Measurements from ENCODE around the gene PPP1R13B. TPM values are rescaled to one million over a fixed set of nuclear protein-coding genes. Genes with fewer than 3 reads are reported as not detected.
A peak's percentile ranks its signal among the peaks of the same experiment; 100 is the strongest.

PPP1R13B gene
- total RNA-seq, 1 donor, result 7.3 TPM

GRCh38 chr14:103775506-103775905 is 71.9 kb downstream of the PPP1R13B start:
- TF ChIP-seq CTCF (IDR thresholded peaks at IDR 0.05; ENCODE audit: insufficient read depth, low read depth, low read length), result no peak
- no peak for DNase-seq (ENCODE audit: low read depth)
- no peak overlapping the region for H3K4me3 ChIP-seq (ENCODE audit: low read depth, low read length)

DNA sequence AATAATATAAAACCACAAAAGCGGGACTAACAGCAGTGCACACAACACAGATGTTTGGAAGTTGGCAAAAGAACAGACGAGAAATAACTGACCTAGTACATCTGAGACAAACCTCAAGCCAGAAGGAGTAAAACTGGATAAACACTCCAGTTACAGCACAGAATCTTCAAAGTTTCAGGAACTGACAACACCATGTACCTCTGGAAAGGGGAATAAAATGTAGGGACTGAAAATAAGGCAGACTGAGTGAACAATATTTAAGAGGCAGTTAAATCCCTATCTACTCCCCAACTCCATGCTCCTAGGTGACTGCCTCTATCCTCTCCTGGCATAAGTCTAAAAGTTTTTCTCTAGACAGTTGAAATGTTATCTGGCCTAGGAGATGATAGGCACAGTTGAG is 73.9 kb downstream of the PPP1R13B start:
- no peak for TF ChIP-seq CTCF (IDR thresholded peaks at IDR 0.05; ENCODE audit: insufficient read depth, low read depth, low read length)
- DNase-seq (ENCODE audit: low read depth), result no peak
- no peak overlapping the region for H3K4me3 ChIP-seq (ENCODE audit: low read depth, low read length)

DNA sequence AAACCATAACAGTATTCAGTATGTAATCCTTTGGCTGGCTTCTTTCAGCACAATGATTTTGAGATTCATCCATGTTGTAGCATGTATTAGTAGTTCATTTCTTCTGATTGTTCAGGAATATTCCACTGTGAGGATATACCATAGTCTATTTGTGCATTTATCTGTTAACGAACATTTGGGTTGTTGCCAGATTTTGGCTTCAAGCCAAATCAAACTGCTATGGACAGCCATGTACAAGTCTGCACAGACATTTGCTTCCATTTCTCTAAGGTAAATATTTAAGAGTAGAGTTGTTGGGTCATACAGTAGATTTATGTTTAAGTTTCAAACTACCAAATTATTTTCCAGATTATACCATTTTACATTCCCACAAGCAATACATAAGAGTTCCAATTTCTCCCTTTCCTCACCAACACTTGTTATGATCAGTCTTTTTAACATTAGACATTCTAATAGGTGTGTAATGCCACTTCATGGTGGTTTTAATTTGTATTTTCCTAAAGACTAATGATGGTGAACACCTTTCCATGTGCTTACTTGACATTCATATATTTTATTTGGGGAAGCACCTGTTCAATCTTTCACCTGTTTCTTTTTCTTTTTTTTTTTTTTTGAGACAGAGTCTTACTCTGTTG is 75.2 kb downstream of the PPP1R13B start:
- no peak for DNase-seq (ENCODE audit: low read depth)
- no peak for TF ChIP-seq CTCF (IDR thresholded peaks at IDR 0.05; ENCODE audit: insufficient read depth, low read depth, low read length)
- H3K4me3 ChIP-seq (ENCODE audit: low read depth, low read length), result no peak overlapping the region

- TF ChIP-seq CTCF (IDR thresholded peaks at IDR 0.05; ENCODE audit: insufficient read depth, low read depth, low read length), result no peak
- H3K4me3 ChIP-seq (ENCODE audit: low read depth, low read length), result no peak overlapping the region
- no peak for DNase-seq (ENCODE audit: low read depth)
These were observed 76.5 kb downstream of the PPP1R13B start for GRCh38 chr14:103770902-103771301.

- H3K4me3 ChIP-seq (ENCODE audit: low read depth, low read length), result no peak overlapping the region
- no peak for DNase-seq (ENCODE audit: low read depth)
- no peak for TF ChIP-seq CTCF (IDR thresholded peaks at IDR 0.05; ENCODE audit: insufficient read depth, low read depth, low read length)
These were observed 76.9 kb downstream of the PPP1R13B start for GRCh38 chr14:103770500-103770899.

DNA sequence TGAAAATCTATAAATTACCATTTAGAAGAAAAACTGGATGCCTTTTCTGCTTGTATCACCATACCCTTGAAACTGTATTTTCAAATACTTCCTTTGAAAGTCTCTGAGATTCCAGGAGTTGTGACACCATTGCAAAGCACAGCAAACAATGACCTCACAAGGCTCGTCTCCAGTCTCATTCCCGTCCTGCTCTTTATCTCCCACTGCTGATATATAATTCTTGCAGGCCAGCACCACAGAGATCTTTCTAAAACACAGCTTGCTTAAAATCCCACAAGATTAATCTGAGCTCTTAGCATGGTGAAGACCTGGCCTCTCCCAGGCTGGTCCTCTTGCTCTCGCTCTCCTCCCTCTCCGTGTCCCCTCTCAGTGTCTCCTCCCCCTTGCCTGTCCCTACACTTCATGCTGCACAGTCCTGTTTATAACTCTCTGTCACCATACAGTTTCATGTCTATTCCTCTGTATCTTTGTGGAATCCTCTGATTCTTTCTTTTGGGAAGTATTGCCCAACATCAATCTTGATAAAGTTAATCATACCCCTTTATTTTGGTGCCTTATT is 80.0 kb downstream of the PPP1R13B start:
- no peak for TF ChIP-seq CTCF (IDR thresholded peaks at IDR 0.05; ENCODE audit: insufficient read depth, low read depth, low read length)
- peak; percentile 32 for DNase-seq (ENCODE audit: low read depth)
- H3K4me3 ChIP-seq (ENCODE audit: low read depth, low read length), result no peak overlapping the region

DNA sequence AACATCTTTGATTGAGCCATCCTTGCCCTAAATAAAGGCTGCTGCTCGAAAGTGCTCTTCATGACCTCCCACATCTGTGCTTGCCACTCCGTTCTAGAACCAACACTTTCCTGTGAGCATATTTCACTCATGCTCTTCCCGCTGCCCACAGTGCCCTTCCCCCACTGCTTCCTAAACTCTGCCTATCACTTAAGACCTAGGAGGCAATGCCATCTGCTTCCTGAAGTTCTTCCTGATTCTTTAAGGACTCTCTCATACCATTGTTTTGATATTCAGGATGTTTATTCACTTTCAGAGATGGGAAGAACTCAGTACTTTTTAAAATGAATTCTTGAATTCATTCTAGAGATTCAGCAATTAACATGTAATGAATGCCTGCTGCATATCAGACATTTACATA is 81.8 kb downstream of the PPP1R13B start:
- no peak overlapping the region for H3K4me3 ChIP-seq (ENCODE audit: low read depth, low read length)
- TF ChIP-seq CTCF (IDR thresholded peaks at IDR 0.05; ENCODE audit: insufficient read depth, low read depth, low read length), result no peak
- DNase-seq (ENCODE audit: low read depth), result no peak
